ENCODE data around the gene OPA1.

DNA sequence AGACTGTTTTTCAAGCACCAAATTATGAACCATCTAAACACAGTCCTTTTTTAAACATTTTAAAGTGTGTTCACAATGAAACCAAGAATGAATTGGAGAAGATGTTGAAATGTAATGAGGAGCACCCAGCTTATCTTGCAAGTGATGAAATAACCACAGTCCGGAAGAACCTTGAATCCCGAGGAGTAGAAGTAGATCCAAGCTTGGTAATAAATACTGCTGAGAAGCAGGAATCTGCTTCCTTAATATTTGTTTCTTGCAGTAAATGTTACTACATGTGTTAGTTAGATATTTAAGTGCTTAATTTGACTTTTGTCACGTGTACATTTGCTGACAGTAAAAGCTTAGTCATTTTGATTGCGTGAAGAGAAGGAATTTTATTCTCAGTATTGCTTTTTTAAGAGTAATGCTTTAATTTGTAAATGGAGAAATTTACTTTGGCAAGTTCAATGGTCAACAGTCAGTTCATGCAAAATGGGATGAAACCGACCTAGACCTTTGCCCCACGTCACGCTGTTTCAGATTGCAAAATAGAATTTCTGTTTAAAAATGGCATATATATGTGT is 69.8 kb downstream of the OPA1 start:
- TF ChIP-seq CEBPB (IDR thresholded peaks at IDR 0.05): no peak
- no peak for TF ChIP-seq TEAD4 (IDR thresholded peaks at IDR 0.05)
- no peak for TF ChIP-seq TAF1 (IDR thresholded peaks at IDR 0.05; ENCODE audit: low read depth)
- TF ChIP-seq YY1 (IDR thresholded peaks at IDR 0.05; ENCODE audit: low read depth): no peak
- no peak for TF ChIP-seq REST (IDR thresholded peaks at IDR 0.05; ENCODE audit: low read depth)
- no peak for TF ChIP-seq RAD21 (IDR thresholded peaks at IDR 0.05; ENCODE audit: low read depth)
- no peak for TF ChIP-seq CREB1 (IDR thresholded peaks at IDR 0.05; ENCODE audit: low read depth)
- TF ChIP-seq EGR1 (IDR thresholded peaks at IDR 0.05): no peak
- no peak for TF ChIP-seq EP300 (IDR thresholded peaks at IDR 0.05; ENCODE audit: borderline replicate concordance)
